GM19025 (cell line): ENCODE results near the gene KLK3.
"Not testable (repeated sequence)": the region's sequence is repeated elsewhere in the genome, so short reads cannot be mapped to it uniquely, and the experiment has no call there.

Experiments used
- ATAC-seq: cut with Tn5 transposase; IDR thresholded peaks from one replicate; pipeline ENCODE4 v1.9.1; 2021; ENCODE audit warnings: mild to moderate bottlenecking, low read depth, moderate library complexity; ENCODE audit not compliant: unreplicated experiment

The KLK3 gene

DNA sequence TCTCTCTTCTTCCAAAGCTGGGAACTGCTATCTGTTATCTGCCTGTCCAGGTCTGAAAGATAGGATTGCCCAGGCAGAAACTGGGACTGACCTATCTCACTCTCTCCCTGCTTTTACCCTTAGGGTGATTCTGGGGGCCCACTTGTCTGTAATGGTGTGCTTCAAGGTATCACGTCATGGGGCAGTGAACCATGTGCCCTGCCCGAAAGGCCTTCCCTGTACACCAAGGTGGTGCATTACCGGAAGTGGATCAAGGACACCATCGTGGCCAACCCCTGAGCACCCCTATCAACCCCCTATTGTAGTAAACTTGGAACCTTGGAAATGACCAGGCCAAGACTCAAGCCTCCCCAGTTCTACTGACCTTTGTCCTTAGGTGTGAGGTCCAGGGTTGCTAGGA is 5.1 kb downstream of the KLK3 start:
- ATAC-seq, result no peak

DNA sequence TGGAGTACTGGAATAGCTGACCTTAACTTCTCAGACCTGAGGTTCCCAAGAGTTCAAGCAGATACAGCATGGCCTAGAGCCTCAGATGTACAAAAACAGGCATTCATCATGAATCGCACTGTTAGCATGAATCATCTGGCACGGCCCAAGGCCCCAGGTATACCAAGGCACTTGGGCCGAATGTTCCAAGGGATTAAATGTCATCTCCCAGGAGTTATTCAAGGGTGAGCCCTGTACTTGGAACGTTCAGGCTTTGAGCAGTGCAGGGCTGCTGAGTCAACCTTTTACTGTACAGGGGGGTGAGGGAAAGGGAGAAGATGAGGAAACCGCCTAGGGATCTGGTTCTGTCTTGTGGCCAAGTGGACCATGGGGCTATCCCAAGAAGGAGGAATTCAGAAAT is 6.3 kb downstream of the KLK3 start:
- ATAC-seq, result no peak

DNA sequence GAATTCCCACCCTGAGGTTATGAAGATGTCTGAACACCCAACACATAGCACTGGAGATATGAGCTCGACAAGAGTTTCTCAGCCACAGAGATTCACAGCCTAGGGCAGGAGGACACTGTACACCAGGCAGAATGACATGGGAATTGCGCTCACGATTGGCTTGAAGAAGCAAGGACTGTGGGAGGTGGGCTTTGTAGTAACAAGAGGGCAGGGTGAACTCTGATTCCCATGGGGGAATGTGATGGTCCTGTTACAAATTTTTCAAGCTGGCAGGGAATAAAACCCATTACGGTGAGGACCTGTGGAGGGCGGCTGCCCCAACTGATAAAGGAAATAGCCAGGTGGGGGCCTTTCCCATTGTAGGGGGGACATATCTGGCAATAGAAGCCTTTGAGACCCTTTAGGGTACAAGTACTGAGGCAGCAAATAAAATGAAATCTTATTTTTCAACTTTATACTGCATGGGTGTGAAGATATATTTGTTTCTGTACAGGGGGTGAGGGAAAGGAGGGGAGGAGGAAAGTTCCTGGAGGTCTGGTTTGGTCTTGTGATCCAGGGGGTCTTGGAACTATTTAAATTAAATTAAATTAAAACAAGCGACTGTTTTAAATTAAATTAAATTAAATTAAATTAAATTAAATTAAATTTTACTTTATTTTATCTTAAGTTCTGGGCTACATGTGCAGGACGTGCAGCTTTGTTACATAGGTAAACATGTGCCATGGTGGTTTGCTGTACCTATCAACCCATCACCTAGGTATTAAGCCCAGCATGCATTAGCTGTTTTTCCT is 7.0 kb downstream of the KLK3 start:
- ATAC-seq, result no peak

- no peak for ATAC-seq
Observed at GRCh38 chr19:50869479-50869878, 14.8 kb downstream of the KLK3 start.

DNA sequence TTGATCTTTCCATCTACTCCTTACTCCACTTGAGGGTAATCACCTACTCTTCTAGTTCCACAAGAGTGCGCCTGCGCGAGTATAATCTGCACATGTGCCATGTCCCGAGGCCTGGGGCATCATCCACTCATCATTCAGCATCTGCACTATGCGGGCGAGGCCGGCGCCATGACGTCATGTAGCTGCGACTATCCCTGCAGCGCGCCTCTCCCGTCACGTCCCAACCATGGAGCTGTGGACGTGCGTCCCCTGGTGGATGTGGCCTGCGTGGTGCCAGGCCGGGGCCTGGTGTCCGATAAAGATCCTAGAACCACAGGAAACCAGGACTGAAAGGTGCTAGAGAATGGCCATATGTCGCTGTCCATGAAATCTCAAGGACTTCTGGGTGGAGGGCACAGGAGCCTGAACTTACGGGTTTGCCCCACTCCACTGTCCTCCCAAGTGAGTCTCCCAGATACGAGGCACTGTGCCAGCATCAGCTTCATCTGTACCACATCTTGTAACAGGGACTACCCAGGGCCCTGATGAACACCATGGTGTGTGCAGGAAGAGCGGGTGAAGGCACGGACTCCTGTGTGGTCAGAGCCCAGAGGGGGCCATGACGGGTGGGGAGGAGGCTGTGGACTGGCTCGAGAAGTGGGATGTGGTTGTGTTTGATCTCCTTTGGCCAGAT is 15.8 kb downstream of the KLK3 start:
- ATAC-seq, result no peak

DNA sequence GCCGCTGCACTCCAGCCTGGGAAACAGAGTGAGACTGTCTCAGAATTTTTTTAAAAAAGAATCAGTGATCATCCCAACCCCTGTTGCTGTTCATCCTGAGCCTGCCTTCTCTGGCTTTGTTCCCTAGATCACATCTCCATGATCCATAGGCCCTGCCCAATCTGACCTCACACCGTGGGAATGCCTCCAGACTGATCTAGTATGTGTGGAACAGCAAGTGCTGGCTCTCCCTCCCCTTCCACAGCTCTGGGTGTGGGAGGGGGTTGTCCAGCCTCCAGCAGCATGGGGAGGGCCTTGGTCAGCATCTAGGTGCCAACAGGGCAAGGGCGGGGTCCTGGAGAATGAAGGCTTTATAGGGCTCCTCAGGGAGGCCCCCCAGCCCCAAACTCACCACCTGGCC is 18.3 kb downstream of the KLK3 start, which contains the start of gene KLK2:
Gene KLK2 (plus strand): TSS at position 384 of the 400 bp plus-strand sequence. CDS start 35 bp downstream, outside the sequence.
- ATAC-seq, result no peak

GRCh38 chr19:50874211-50874610 is 19.5 kb downstream of the KLK3 start:
- ATAC-seq, result no peak

DNA sequence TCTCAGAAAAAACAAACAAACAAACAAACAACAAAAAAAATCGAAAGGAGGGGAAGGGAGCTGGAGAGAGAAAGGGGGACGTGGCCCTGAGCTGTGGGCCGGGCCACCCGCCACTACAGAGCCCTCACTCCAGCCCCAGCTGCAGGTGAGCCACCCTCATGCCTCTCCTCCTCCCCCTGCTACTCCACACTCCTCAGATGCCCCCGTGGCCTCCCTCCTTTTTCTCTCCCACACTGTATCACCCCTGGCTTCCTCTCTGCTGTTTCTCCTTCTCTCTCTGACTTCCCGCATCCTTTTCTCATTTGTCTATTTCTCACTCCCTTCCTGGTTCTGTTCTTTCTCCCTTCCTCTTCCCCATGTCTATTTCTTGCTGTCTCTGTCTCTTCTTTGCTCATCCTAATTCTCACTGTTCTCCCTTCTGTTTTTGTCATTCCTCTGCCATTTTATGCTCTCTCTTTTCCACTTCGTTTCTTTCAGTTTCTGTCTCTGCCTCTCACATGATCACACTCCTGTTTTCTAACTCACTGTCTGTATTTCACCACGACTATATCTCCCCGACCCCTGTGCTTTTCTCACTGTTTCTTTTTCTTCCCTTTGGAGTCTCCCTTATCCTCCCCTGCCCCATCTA is 21.2 kb downstream of the KLK3 start:
- ATAC-seq, result no peak

- ATAC-seq, result no peak
Observed at GRCh38 chr19:50876456-50876855, 21.7 kb downstream of the KLK3 start.

GRCh38 chr19:50877338-50877737 is 22.6 kb downstream of the KLK3 start:
- no peak for ATAC-seq

DNA sequence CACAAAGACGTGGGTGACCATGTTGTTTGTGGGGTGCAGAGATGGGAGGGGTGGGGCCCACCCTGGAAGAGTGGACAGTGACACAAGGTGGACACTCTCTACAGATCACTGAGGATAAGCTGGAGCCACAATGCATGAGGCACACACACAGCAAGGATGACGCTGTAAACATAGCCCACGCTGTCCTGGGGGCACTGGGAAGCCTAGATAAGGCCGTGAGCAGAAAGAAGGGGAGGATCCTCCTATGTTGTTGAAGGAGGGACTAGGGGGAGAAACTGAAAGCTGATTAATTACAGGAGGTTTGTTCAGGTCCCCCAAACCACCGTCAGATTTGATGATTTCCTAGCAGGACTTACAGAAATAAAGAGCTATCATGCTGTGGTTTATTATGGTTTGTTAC is 24.1 kb downstream of the KLK3 start:
- ATAC-seq, result no peak

GRCh38 chr19:50880241-50880640 is 25.5 kb downstream of the KLK3 start:
- ATAC-seq, result no peak

- no peak for ATAC-seq
Observed at GRCh38 chr19:50882188-50882587, 27.5 kb downstream of the KLK3 start.

DNA sequence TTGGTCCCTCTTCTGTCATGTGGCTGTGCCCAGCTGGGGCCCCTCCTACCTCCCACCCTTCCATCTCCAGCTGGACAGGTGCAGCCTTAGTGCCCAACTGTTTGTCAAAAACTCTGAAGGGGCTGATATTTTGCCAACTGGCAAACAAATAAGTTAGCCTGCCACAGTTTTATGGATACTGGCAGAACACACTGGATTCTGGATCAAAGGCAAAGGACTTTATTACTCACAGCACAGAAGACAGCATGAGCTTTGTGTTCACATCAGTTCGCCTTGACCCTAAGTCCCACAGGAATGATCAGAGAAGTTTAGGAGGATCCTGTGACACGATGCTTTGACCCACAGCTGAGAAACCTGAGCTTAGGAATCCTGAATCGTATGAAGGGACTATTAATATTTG is 34.9 kb downstream of the KLK3 start:
- ATAC-seq, result no peak

DNA sequence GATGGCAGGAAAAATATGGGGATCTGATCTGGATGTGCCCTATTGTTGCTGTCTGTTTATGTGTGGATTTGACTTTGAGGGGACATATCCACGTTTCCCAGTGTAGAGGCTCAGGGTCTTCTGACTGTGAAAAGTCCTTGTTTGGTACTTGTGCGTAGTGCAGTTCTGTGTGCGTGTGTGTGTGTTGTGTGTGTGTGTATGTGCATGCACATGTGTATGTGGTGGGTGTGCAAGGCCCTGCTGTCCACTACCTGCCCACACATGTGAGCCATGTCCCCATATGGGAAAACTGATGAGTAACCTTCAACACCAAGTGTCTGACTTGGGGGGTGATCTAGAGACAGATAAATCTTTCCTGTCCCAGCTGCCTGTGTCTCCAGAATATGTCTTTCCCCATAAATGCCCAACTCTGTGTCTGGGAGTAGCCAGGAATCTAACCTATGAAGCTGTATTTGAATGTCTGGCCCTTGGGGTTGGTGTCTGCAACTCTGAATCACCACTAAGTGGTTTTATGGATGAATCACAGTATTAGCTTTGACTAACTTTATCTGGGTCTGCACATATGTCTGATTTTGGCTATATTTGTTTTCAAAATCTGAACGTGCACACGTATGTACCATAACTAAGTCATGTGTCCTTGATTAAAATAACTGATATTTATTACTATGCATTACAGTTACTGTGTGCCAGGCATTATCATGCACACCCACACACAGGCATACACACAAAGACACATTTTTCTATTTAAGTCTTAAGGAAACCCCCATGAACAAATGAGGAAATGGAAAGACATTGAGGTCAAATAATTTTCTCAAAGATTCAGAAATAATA is 35.9 kb downstream of the KLK3 start:
- ATAC-seq, result no peak

DNA sequence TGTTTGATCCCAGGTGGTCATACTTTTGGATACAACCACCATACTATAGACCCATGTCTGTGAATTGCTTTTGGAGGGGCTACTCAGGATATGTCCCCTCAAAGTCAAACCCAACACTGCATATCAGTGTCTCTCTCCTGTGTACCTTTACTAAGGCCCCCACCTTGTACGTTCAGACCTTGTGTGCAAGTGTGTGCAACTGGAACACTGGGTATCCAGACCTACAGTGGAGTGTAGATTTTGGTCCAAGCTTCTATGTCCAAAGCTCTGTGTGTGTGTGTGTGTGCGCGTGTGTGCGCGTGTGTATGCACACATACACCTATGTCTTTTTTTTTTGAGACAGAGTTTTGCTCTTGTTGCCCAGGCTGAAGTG is 36.5 kb downstream of the KLK3 start:
- ATAC-seq, result no peak

- ATAC-seq, result no peak
Observed at GRCh38 chr19:50893047-50893736, 38.5 kb downstream of the KLK3 start.

DNA sequence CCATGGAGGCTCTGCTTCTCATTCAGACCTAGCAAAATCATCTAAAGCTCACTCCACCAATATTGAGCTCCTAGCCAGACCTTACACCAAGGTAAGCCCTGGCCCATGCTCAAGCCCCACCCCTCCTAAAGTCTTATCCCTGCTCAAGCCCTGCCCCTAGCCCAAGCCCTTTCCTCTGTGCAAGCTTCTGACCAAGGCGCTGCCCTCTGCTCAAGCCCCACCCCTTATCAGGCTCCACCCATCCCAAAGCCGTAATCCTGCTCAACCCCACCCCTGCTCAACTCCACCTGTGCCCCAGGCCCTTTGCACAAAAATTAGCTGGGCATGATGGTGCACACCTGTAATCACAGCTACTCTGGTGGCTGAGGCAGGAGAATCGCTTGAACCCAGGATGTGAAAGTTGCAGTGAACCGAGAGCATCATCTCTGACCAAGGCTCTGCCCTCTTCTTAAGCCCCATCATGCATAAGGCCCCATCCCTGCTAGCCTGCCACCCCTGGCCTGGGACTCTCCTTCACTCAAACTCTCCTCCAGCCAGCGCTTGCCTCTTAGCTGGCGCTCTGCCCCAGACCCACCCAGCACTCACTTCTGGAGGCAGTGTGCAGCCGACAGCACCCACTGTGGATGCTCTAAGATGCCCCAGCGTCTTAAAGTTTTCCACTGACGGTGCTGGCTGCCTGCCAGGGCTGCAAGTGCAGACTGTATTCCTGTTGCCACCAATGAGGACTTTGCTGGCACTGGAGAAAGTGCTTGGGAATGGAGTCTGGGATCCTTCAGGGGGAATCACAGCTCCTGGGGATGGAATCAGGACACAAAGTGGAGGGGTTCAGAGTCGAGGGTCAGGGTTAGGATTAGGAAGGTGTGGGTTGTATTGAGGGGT is 40.0 kb downstream of the KLK3 start:
- no peak for ATAC-seq

GRCh38 chr19:50896089-50896590 is 41.4 kb downstream of the KLK3 start:
- not testable (repeated sequence) for ATAC-seq
